ENCODE data around the gene PLD2.
"Not testable (repeated sequence)": the region's sequence is repeated elsewhere in the genome, so short reads cannot be mapped to it uniquely, and the experiment has no call there.

The PLD2 gene

GRCh38 chr17:4834681-4835020 is 27.7 kb downstream of the PLD2 start:
- no peak for DNase-seq

GRCh38 chr17:4836221-4836620 is 29.3 kb downstream of the PLD2 start:
- no peak for DNase-seq

DNA sequence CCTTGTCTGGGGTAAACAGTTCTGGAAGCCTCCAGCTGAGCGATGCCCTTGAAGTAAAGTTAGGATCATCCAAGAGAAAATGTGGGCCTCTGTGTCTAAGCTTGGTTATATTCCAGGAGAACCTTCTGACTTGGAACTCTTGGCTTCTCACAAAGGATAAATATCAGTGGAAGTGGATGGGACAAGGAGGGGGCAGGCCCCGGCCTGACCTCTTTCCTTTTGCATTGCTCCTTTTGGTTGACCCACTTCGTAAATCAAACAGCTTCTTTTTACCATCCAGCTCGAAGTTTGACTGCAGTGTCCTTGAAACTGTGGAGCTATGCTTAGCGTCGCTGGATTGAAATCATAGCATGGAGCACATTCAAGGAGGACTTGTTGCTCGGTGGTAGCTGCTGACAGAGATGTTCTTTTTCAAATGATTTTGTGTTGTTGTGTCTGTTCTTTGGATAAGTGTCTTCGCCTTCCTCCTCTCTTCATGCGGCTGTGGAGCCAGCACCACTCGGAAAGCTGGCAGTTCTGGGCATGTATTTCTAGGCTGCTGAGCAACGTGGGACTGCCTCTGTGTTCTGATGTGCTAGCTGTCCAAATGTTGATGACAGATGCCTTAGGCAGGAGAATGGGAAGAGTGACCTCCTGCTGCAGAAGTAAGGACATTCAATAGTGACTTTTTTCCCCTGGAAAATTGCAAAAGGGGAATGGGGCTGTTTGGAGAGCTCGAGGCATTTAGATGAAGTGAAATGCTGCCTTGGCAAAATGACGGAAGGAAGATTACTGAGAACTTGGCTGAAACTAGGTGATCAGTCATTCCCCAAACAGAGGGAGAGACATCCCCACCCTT is 30.7 kb downstream of the PLD2 start:
- DNase-seq: no peak

DNA sequence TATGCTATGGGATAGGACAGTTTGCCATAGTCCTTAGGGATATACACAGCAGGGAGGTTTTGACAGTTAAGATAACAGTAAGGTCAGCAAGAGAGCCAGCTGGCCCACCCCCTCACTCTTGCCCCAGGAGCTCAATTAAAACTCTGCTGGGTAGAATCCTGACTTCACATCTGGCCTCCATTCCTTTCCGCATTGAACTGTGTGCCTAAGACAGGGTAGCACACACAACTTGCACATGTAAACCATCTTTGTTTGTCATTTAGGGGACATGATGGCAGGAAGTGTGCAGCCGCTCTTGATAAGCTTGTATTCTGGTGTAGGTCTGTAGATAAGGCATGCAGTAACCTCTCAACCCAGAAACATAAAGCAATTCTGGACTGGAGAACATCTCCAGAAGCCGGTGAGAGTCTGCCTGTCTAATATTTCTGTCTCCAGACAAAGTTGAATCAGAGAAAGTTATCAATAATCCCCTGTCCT is 31.4 kb downstream of the PLD2 start:
- DNase-seq: no peak

DNA sequence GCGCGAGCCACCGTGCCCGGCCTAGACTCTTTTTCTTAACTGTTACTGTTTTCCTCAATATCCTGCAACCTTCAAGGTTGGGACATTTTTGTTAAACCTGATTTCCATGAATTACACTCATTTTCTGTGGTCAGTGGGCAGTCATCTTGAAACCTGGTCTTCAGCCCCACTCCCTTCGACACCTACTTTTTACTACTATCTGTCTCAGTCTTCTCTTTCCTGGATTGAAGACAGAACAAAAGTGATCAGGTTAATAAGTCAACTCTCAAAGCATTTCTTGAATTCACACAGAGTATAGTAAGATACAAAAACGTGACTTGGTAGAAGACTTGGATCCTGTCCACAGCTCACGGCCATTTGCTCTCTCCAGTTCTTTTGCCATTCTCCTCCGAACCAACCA is 32.3 kb downstream of the PLD2 start:
- DNase-seq: no peak

DNA sequence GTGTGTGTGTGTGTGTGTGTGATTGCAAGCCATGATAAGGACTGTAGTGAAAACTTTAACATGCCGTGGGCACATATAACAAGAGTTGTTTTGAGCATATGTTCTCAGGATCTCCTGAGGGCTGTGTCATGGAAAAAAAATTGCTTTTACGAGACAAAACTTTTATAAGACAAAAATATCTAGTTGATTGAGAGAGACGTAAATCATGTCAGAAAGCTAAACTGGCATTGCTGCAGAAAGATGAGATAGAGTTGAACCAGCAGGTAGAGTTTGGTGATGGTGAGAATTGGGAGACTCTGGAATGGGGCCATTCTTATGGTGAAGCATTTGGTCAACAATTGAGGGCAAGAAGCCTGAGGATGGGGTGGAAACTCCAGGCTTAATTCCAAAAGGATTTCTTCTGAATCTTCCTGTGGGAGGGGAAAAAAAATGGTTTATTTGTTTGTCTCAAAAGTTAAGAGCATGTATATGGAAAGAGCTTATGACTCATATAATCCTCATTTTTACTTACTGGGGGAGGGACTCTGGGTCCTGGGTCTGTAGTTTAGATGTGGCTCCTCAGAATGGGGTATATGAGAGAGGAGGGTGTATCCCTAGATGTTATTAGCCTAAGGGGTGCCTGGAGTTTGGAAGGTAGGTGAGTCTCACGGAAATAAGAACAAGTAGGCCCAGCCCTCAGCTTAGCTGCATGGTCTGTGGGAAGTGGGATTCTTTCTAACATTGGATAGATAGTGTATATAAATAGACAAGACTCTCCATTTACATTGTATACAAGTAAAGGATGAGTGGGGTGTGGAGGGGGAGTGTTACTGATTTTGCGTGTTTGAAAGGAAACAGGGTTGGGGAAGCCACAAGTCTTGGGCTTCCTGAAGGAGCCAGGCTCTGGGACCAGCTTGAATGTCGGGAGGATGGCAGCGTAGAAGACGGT is 33.3 kb downstream of the PLD2 start:
- no peak for DNase-seq

DNA sequence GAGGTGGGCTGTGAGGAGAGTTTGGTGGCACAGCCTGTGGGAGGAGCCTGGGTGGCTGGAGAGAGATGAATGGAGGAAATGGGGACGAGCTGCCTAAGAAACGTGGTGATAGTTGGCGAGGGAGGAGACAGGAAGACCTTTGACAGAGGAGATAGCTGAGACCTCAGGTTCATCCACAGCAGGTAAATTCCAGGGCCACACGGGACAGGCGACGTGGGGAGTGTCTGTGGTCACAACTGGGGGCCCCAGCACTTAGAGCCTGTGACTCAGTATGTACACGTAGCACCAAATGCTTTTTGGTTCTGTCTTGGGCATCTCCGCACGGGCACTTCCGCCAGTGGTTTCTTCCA is 33.9 kb downstream of the PLD2 start:
- no peak for DNase-seq

DNA sequence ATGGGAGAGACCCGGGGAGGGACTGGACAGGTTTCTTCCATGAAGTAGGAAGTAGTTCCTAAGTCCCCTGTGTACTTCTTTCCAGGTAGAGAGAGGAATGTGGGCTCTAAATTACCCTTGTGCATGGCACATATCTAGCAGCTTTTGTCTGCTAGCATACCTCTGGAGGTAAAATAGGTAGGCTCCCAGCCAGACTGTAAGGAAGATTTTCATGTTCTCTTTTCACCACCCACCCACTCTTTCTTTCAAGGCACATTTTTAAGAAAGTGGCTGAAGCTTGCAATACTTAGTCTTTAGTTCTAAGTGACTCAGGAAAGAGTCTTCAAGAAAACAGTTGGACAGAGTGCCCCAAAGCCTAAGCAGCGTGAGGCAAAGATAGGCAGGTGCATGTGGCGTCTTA is 35.4 kb downstream of the PLD2 start:
- DNase-seq: no peak

GRCh38 chr17:4843321-4844000 is 36.5 kb downstream of the PLD2 start:
- DNase-seq: no peak

DNA sequence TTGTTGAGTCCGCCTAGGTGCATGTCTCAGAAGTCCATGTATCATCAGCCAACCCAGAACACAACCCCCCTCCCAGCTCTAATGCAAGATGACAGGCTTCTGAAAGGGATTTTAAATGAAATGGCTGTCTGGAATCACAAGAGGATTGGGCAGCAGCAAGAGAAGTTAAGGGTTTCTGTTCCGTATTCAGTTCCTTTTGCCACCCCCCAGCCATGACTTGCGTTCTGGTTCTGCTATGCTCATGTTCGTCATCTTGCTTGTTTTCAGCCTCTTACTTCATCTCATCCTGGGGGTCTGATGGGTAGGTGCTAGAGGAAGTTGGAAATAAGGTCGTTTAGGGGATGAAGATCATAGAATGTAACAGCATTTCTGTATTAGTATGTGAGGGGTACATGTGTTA is 38.2 kb downstream of the PLD2 start:
- DNase-seq: no peak

GRCh38 chr17:4846635-4847390 is 39.9 kb downstream of the PLD2 start:
- no peak for DNase-seq

GRCh38 chr17:4849011-4849536 is 42.1 kb downstream of the PLD2 start:
- no peak for DNase-seq

GRCh38 chr17:4850246-4850645 is 43.3 kb downstream of the PLD2 start:
- no peak for DNase-seq

GRCh38 chr17:4851084-4851483 is 44.1 kb downstream of the PLD2 start:
- no peak for DNase-seq

- no peak for DNase-seq
Measured at GRCh38 chr17:4852567-4853207, 45.7 kb downstream of the PLD2 start.

- DNase-seq: no peak
Measured at GRCh38 chr17:4853208-4853671, 46.3 kb downstream of the PLD2 start.

DNA sequence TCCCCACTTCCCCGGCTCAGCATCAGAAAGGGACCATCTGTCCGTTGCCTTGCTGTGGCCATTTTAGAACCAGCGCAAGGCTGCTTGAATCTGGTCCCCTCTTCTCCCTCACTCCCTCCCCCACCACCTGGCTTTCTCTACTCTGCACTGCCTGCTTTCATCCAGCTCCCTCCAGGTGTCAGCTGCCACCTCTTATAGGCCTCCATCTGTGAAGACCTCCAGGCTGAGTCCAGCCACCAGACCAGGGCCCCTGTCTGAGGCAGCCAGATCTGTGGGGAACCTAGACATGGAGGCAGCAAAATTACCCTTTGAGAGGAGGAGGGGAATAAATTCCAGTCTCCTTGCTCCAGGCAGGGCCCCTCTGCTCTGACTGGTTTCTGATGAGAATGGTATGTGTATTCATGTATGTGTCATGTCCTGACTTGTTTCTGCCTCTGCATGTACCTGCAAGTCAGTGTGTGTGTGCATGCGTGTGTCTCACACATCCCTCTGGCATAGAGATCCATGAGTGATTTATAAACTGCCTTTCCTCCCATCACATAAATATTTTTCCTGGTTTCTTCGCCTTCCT is 47.2 kb downstream of the PLD2 start:
- no peak for DNase-seq

- no peak for DNase-seq
Measured at GRCh38 chr17:4856271-4856936, 49.5 kb downstream of the PLD2 start.

DNA sequence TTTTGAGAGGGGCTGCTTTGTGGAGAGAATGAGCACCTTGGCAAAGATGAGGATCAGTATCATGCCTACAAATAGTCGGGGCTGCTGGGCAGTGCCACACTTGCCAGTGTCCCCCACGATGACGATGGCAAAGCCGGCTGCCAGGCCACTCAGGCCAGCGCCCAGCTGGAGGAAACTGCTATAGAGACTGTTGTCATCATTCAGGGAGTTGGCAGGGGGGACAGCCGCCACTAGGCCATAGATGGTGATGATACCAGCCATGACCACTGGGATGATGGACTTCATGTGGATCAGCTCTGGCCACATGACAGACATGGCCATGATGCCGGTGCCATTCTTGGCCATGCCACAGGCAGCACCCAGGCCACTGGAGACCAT is 50.0 kb downstream of the PLD2 start:
- no peak for DNase-seq

DNA sequence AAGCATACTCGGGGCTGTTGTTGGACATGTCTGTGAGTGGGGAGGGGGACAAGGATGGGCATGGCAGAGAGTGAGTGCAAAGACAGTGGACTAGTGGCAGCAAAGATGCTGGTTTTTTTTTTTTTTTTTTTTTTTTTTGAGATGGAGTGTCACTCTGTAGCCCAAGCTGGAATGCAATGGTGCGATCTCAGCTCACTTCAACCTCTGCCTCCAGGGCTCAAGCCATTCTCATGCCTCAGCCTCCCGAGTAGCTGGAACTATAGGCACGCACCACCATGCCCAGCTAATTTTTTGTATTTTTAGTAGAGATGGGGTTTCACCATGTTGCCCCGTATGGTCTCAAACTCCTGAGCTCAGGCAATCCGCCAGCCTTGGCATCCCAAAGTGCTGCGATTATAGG is 50.4 kb downstream of the PLD2 start:
- DNase-seq: not testable (repeated sequence)

Data from activated CD4-positive, alpha-beta T cell treated with anti-CD3 and anti-CD28 coated beads, Interleukin-10, Interleukin-2, amounts not matched to agents 100 ng/mL and 50 ng/mL, durations not matched to agents 16 hours and 8 hours (primary cell).